Effector CD8-positive, alpha-beta T cell (primary cell): ENCODE data around the gene GPT2.
"Not testable (repeated sequence)": the region's sequence is repeated elsewhere in the genome, so short reads cannot be mapped to it uniquely, and the experiment has no call there.

Experiments
- DNase-seq: peaks from one replicate; lab custom pipeline; 2025; lab: John Stamatoyannopoulos, UW

GPT2 gene

GRCh38 chr16:46862555-46863447 is 21.4 kb upstream of the GPT2 start:
- DNase-seq = no peak

GRCh38 chr16:46866286-46866685 is 17.9 kb upstream of the GPT2 start:
- no peak for DNase-seq

GRCh38 chr16:46867486-46867885 is 16.7 kb upstream of the GPT2 start:
- DNase-seq = not testable (repeated sequence)

GRCh38 chr16:46868891-46869290 is 15.3 kb upstream of the GPT2 start:
- not testable (repeated sequence) for DNase-seq

GRCh38 chr16:46871597-46871996 is 12.6 kb upstream of the GPT2 start:
- DNase-seq = no peak

GRCh38 chr16:46873201-46873600 is 11.0 kb upstream of the GPT2 start:
- no peak for DNase-seq

GRCh38 chr16:46875243-46875642 is 8.9 kb upstream of the GPT2 start:
- no peak for DNase-seq

- no peak for DNase-seq
Observed at GRCh38 chr16:46882304-46882939, 1.7 kb upstream of the GPT2 start.

- no peak for DNase-seq
Observed at GRCh38 chr16:46882940-46883307, 1.2 kb upstream of the GPT2 start.

GRCh38 chr16:46883353-46883689 is 841 bp upstream of the GPT2 start:
- no peak for DNase-seq

GRCh38 chr16:46884513-46885293 is 541 bp downstream of the GPT2 start:
- DNase-seq = no peak

GRCh38 chr16:46885960-46886763 is 2.0 kb downstream of the GPT2 start:
- no peak for DNase-seq

- DNase-seq = no peak
Observed at GRCh38 chr16:46886764-46887523, 2.8 kb downstream of the GPT2 start.

GRCh38 chr16:46887524-46887854 is 3.3 kb downstream of the GPT2 start:
- DNase-seq = no peak

GRCh38 chr16:46889245-46889941 is 5.2 kb downstream of the GPT2 start:
- DNase-seq = no peak

GRCh38 chr16:46889942-46890300 is 5.8 kb downstream of the GPT2 start:
- no peak for DNase-seq

- DNase-seq = no peak
Observed at GRCh38 chr16:46891910-46892309, 7.7 kb downstream of the GPT2 start.

GRCh38 chr16:46894036-46894672 is 10.0 kb downstream of the GPT2 start:
- DNase-seq = no peak

GRCh38 chr16:46895399-46896313 is 11.5 kb downstream of the GPT2 start:
- no peak for DNase-seq
